ENCODE data around the gene NEK9. TPM values are rescaled to one million over a fixed set of nuclear protein-coding genes. Genes with fewer than 3 reads are reported as not detected.

NEK9 gene
- total RNA-seq, 2 experiments from 2014 or later, result 95.2 to 104 TPM

Other genes with a start within 250 kb of the NEK9 start
- gene DLST, start 245.1 kb downstream of the NEK9 start, total RNA-seq, result 100 to 1,000 TPM; 111 to 124 TPM
- 1 to 10 TPM; 2.6 to 3.9 TPM for gene RPS6KL1, start 203.8 kb downstream of the NEK9 start, total RNA-seq
- under 1 TPM in 1 of 2 experiments, not detected in 1; 0.28 TPM for gene PGF, start 171.5 kb downstream of the NEK9 start, total RNA-seq
- gene EIF2B2, start 124.1 kb downstream of the NEK9 start, total RNA-seq, result 10 to 100 TPM; 35.4 to 37.2 TPM
- 10 to 100 TPM; 18.0 to 18.2 TPM for gene MLH3, start 75.6 kb downstream of the NEK9 start, total RNA-seq
- 10 to 100 TPM; 50.7 to 54.7 TPM for gene ACYP1, start 63.0 kb downstream of the NEK9 start, total RNA-seq
- gene ZC2HC1C, start 57.4 kb downstream of the NEK9 start, total RNA-seq, result 1 to 10 TPM in 1 of 2 experiments, under 1 TPM in 1; 0.69 to 1.5 TPM
- gene TMED10, start 49.6 kb upstream of the NEK9 start, total RNA-seq, result 100 to 1,000 TPM; 149 to 154 TPM
- 10 to 100 TPM; 60.3 to 61.7 TPM for gene FOS, start 151.8 kb upstream of the NEK9 start, total RNA-seq